Peyer's patch (tissue), 4 donors: ENCODE results near the gene ITLN2.

Experiments
- CTCF ChIP-seq, 6 experiments: fragments of 450-650 bp in 4 of 6; fragments of 200-600 bp in 2 of 6; sonication (generic) in 1 of 6; IDR thresholded peaks; one replicate each; pipeline ENCODE4 v1.5.1; 2017 to 2019; ENCODE audit warnings: antibody characterized with exemption in 6 of 6, mild to moderate bottlenecking in 3 of 6, moderate library complexity in 1 of 6
- POLR2A ChIP-seq, 2 donors: fragments of 450-650 bp; IDR thresholded peaks; one replicate each; pipeline ENCODE4 v1.5.1; 2017; ENCODE audit warnings: antibody characterized with exemption in 2 of 2, mild to moderate bottlenecking in 2 of 2, moderate library complexity in 2 of 2

GRCh38 chr1:160985723-160986122 lies 31.1 kb upstream of the ITLN2 start:
- TF ChIP-seq CTCF (IDR thresholded peaks at IDR 0.05) (no peak), POLR2A (IDR thresholded peaks at IDR 0.05) (no peak)
